ENCODE results near the gene CAMK4. TPM values are rescaled to one million over a fixed set of nuclear protein-coding genes. Genes with fewer than 3 reads are reported as not detected.
"Not testable (repeated sequence)": the region's sequence is repeated elsewhere in the genome, so short reads cannot be mapped to it uniquely, and the experiment has no call there.

The CAMK4 gene
- total RNA-seq, 2 donors from 2014 or later: 0.53 to 0.63 TPM

GRCh38 chr5:111401906-111402305, 177.7 kb downstream of the CAMK4 start:
- no peak for ATAC-seq
- DNase-seq: no peak
- intact Hi-C loops (cut with DNase I): no loop called here

- DNase-seq (no peak), ATAC-seq (no peak)
- intact Hi-C loops (cut with DNase I): no loop called here
Observed at GRCh38 chr5:111404270-111404769, 180.1 kb downstream of the CAMK4 start.

GRCh38 chr5:111407562-111407961, 183.4 kb downstream of the CAMK4 start:
- ATAC-seq: no peak
- intact Hi-C loops (cut with DNase I): no loop called here
- DNase-seq: no peak

- no peak for ATAC-seq
Observed at GRCh38 chr5:111408817-111409216, 184.6 kb downstream of the CAMK4 start.

GRCh38 chr5:111409266-111409665, 185.1 kb downstream of the CAMK4 start:
- intact Hi-C loops (cut with DNase I); DNase-seq; ATAC-seq: not testable (repeated sequence)

More at GRCh38 chr5:111408817-111409216, 184.6 kb downstream of the CAMK4 start:
- DNase-seq: no peak
- intact Hi-C loops (cut with DNase I): no loop called here

GRCh38 chr5:111410067-111410466, 185.9 kb downstream of the CAMK4 start:
- DNase-seq; ATAC-seq; intact Hi-C loops (cut with DNase I): not testable (repeated sequence)

- no peak for DNase-seq
- intact Hi-C loops (cut with DNase I): no loop called here
- ATAC-seq: no peak
Observed at GRCh38 chr5:111411301-111411700, 187.1 kb downstream of the CAMK4 start.

- no peak for DNase-seq
- intact Hi-C loops (cut with DNase I): no loop called here
- ATAC-seq: no peak
Observed at GRCh38 chr5:111412593-111412992, 188.4 kb downstream of the CAMK4 start.

GRCh38 chr5:111415053-111415452, 190.9 kb downstream of the CAMK4 start:
- DNase-seq (no peak), ATAC-seq (no peak)
- intact Hi-C loops (cut with DNase I): no loop called here

GRCh38 chr5:111422245-111422644, 198.1 kb downstream of the CAMK4 start:
- intact Hi-C loops (cut with DNase I): no loop called here
- ATAC-seq: no peak
- no peak for DNase-seq

- no peak for ATAC-seq
- intact Hi-C loops (cut with DNase I): no loop called here
- no peak for DNase-seq
Observed at GRCh38 chr5:111422747-111423720, 198.8 kb downstream of the CAMK4 start.

- DNase-seq: no peak
- intact Hi-C loops (cut with DNase I): no loop called here
- ATAC-seq: no peak
Observed at GRCh38 chr5:111425205-111425604, 201.0 kb downstream of the CAMK4 start.

GRCh38 chr5:111427762-111428161, 203.6 kb downstream of the CAMK4 start:
- no peak for ATAC-seq
- no peak for DNase-seq
- intact Hi-C loops (cut with DNase I): no loop called here

- ATAC-seq (no peak), DNase-seq (no peak)
- intact Hi-C loops (cut with DNase I): no loop called here
Observed at GRCh38 chr5:111432883-111433536, 208.8 kb downstream of the CAMK4 start.

GRCh38 chr5:111434800-111435199, 210.6 kb downstream of the CAMK4 start:
- DNase-seq: no peak
- no peak for ATAC-seq
- intact Hi-C loops (cut with DNase I): no loop called here

GRCh38 chr5:111439473-111440075, 215.4 kb downstream of the CAMK4 start:
- ATAC-seq (no peak), DNase-seq (no peak)
- intact Hi-C loops (cut with DNase I): no loop called here

- ATAC-seq (no peak), DNase-seq (no peak)
- intact Hi-C loops (cut with DNase I): no loop called here
Observed at GRCh38 chr5:111447099-111447498, 222.9 kb downstream of the CAMK4 start.

GRCh38 chr5:111447822-111448221, 223.6 kb downstream of the CAMK4 start:
- ATAC-seq (no peak), DNase-seq (no peak)
- intact Hi-C loops (cut with DNase I): no loop called here

GRCh38 chr5:111453295-111453694, 229.1 kb downstream of the CAMK4 start:
- intact Hi-C loops (cut with DNase I): no loop called here
- no peak for DNase-seq
- no peak for ATAC-seq

- DNase-seq (no peak), ATAC-seq (peak in 1 of 2 donors; percentile 54)
- intact Hi-C loops (cut with DNase I): no loop called here
Observed at GRCh38 chr5:111453747-111454146, 229.6 kb downstream of the CAMK4 start.
